Gastrocnemius medialis (tissue), 4 donors: Measurements from ENCODE around the gene VCL.

Experiments
- POLR2A ChIP-seq, 2 donors: fragments of 450-650 bp; IDR thresholded peaks; one replicate each; pipeline ENCODE4 v1.6.1; 2017; ENCODE audit warnings: antibody characterized with exemption in 2 of 2, mild to moderate bottlenecking in 2 of 2, moderate library complexity in 2 of 2
- TF ChIP-seq, protein P1 (sequence below), 5 experiments: fragments of 450-650 bp in 3 of 5; fragments of 200-600 bp in 2 of 5; sonication (generic) in 2 of 5; IDR thresholded peaks in 4 of 5; conservative IDR thresholded peaks in 1 of 5; 1 replicate in 4 of 5; 2 replicates in 1 of 5; pipeline ENCODE4 v1.5.1; 2016 to 2019; ENCODE audit warnings: antibody characterized with exemption in 5 of 5, mild to moderate bottlenecking in 3 of 5, moderate library complexity in 3 of 5

DNA sequence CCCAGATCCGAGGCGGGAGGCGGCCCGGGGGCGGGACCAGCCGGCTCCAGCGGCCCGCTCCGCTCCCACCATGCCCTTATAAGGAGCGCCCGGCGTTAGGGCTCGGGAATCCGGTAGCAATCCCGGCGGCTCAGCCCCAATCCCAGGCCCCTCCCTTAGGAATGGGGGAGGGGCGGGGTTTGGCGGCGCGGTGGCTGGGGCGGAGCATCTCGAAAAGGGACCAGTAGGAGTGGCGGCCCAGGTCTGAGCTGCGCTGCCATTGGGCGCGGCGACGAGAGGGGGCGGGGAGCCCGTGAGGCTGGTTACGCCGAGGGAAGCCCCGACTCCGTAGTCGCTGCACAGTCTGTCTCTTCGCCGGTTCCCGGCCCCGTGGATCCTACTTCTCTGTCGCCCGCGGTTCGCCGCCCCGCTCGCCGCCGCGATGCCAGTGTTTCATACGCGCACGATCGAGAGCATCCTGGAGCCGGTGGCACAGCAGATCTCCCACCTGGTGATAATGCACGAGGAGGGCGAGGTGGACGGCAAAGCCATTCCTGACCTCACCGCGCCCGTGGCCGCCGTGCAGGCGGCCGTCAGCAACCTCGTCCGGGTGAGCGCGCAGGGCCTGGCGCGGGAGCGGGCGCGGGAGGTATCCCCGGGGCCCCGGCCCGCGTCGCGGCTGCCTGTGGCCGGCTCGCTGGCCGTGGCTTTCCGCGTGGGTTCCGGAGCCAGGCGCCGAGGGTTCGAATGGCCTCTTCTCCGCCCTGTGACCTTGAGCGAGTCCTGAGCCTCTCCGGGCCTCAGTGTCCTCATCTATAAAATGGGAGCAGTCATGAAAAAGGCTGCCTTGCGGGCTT lies at the start of gene VCL:
- TF ChIP-seq, protein P1, sequence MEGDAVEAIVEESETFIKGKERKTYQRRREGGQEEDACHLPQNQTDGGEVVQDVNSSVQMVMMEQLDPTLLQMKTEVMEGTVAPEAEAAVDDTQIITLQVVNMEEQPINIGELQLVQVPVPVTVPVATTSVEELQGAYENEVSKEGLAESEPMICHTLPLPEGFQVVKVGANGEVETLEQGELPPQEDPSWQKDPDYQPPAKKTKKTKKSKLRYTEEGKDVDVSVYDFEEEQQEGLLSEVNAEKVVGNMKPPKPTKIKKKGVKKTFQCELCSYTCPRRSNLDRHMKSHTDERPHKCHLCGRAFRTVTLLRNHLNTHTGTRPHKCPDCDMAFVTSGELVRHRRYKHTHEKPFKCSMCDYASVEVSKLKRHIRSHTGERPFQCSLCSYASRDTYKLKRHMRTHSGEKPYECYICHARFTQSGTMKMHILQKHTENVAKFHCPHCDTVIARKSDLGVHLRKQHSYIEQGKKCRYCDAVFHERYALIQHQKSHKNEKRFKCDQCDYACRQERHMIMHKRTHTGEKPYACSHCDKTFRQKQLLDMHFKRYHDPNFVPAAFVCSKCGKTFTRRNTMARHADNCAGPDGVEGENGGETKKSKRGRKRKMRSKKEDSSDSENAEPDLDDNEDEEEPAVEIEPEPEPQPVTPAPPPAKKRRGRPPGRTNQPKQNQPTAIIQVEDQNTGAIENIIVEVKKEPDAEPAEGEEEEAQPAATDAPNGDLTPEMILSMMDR (IDR thresholded peaks at IDR 0.05 in 4 of 5, conservative IDR thresholded peaks at IDR 0.05 in 1 of 5) = no peak
- peak; percentile 97 to 99 for TF ChIP-seq POLR2A (IDR thresholded peaks at IDR 0.05)
